SK-N-SH (cell line): Measurements from ENCODE around the gene HELT. TPM values are rescaled to one million over a fixed set of nuclear protein-coding genes. Genes with fewer than 3 reads are reported as not detected.

Source experiments
- CTCF ChIA-PET: fragments of 300-600, 350-600 bp; formaldehyde crosslinking; extraction: SDS; loops from one replicate; lab custom pipeline; 2021; lab: Yijun Ruan, JAX
- POLR2A ChIA-PET: fragments of 350-600 bp; sonication (Branson Sonifier 250); formaldehyde crosslinking; extraction: SDS; loops from one replicate; lab custom pipeline; 2020; ENCODE audit warnings: antibody characterized with exemption, inconsistent platforms; lab: Yijun Ruan, JAX
- DNase-seq: peaks from one replicate; pipeline ENCODE4 v3.0.0; 2012
- H2AFZ ChIP-seq: fragments of 200-600 bp; sonication (generic); 2 replicates; pipeline ENCODE4 v1.8.1; 2016; ENCODE audit warnings: antibody characterized with exemption, mild to moderate bottlenecking, low read depth
- H3F3A ChIP-seq: fragments of 200-600 bp; sonication (generic); replicated peaks from 2 replicates; pipeline ENCODE3; 2016; ENCODE audit warnings: antibody characterized with exemption, mild to moderate bottlenecking; ENCODE audit not compliant: insufficient read depth
- H3K27ac ChIP-seq, 2 experiments: fragments of 200-500 bp in 1 of 2; fragments of 200-600 bp in 1 of 2; sonication (Bioruptor generic) in 1 of 2; sonication (generic), shearing (Covaris generic) in 1 of 2; 2 replicates each; pipeline versions ENCODE4 v1.5.1 to v1.6.1; 2014 to 2016; ENCODE audit warnings: low read depth in 2 of 2, inconsistent platforms in 1 of 2, low read length in 1 of 2, mild to moderate bottlenecking in 1 of 2, mixed read lengths in 1 of 2
- H3K27me3 ChIP-seq: fragments of 200-600 bp; sonication (generic), shearing (Covaris generic); 2 replicates; pipeline ENCODE4 v1.6.1; 2016; ENCODE audit warnings: mixed run types; ENCODE audit not compliant: insufficient read depth
- H3K36me3 ChIP-seq, 2 experiments: fragments of 200-500 bp in 1 of 2; fragments of 200-600 bp in 1 of 2; sonication (Bioruptor generic) in 1 of 2; sonication (generic) in 1 of 2; replicated peaks in 1 of 2; 2 replicates each; pipeline versions ENCODE3 to v1.5.1; 2014 to 2016; ENCODE audit warnings: low read length in 1 of 2, mild to moderate bottlenecking in 1 of 2; ENCODE audit not compliant: insufficient read depth in 2 of 2, control insufficient read depth in 1 of 2
- H3K4me1 ChIP-seq, 2 experiments: fragments of 200-500 bp in 1 of 2; fragments of 200-600 bp in 1 of 2; sonication (Bioruptor generic) in 1 of 2; sonication (generic), shearing (Covaris generic) in 1 of 2; 2 replicates each; pipeline versions ENCODE4 v1.5.1 to v1.6.1; 2014 to 2016; ENCODE audit warnings: low read depth in 1 of 2, low read length in 1 of 2, mixed run types in 1 of 2; ENCODE audit not compliant: insufficient read depth in 2 of 2, control insufficient read depth in 1 of 2
- H3K4me2 ChIP-seq: fragments of 200-600 bp; sonication (generic), shearing (Covaris generic); 2 replicates; pipeline ENCODE4 v1.6.1; 2017; ENCODE audit warnings: mixed run types
- H3K4me3 ChIP-seq, 2 experiments: fragments of 200-500 bp in 1 of 2; fragments of 200-600 bp in 1 of 2; sonication (Bioruptor generic) in 1 of 2; sonication (generic), shearing (Covaris generic) in 1 of 2; 2 replicates each; pipeline versions ENCODE4 v1.5.1 to v1.8.1; 2014 to 2016; ENCODE audit warnings: low read depth in 2 of 2, inconsistent platforms in 1 of 2, low read length in 1 of 2, mild to moderate bottlenecking in 1 of 2, mixed read lengths in 1 of 2, moderate library complexity in 1 of 2
- H3K79me2 ChIP-seq: fragments of 200-600 bp; sonication (generic); 2 replicates; pipeline ENCODE4 v1.8.1; 2017; ENCODE audit warnings: mild to moderate bottlenecking; ENCODE audit not compliant: insufficient read depth
- H3K9ac ChIP-seq: fragments of 200-600 bp; sonication (generic); 2 replicates; pipeline ENCODE4 v1.6.1; 2017; ENCODE audit warnings: mixed run types
- H3K9me2 ChIP-seq: fragments of 200-600 bp; sonication (generic); 2 replicates; pipeline ENCODE4 v1.6.1; 2017; ENCODE audit warnings: mixed run types
- H3K9me3 ChIP-seq: fragments of 200-600 bp; sonication (generic); 2 replicates; pipeline ENCODE4 v1.6.1; 2017; ENCODE audit warnings: mixed run types, mild to moderate bottlenecking, moderate library complexity
- H4K20me1 ChIP-seq: fragments of 200-600 bp; sonication (generic); 2 replicates; pipeline ENCODE4 v1.6.1; 2017; ENCODE audit warnings: mild to moderate bottlenecking, mixed run types; ENCODE audit not compliant: insufficient read depth
- CHD2 ChIP-seq: fragments of 150-350 bp; IDR thresholded peaks from 2 replicates; pipeline ENCODE4 v1.6.1; 2018; ENCODE audit warnings: low read length; ENCODE audit not compliant: partially characterized antibody
- ELF1 ChIP-seq: IDR thresholded peaks from 2 replicates; pipeline ENCODE4 v1.4.0; 2012
- EP300 ChIP-seq, 2 experiments: IDR thresholded peaks; 2 replicates each; pipeline versions ENCODE4 v1.4.0 to v1.6.1; 2012; ENCODE audit warnings: borderline replicate concordance in 1 of 2, low read depth in 1 of 2, low read length in 1 of 2
- FOSL2 ChIP-seq: IDR thresholded peaks from 2 replicates; pipeline ENCODE4 v1.4.0; 2012; ENCODE audit warnings: low read depth, mild to moderate bottlenecking, moderate library complexity, borderline replicate concordance
- FOXJ3 ChIP-seq: sonication (generic); formaldehyde crosslinking; IDR thresholded peaks from 2 replicates; pipeline ENCODE4 v1.5.1; 2020; ENCODE audit warnings: mild to moderate bottlenecking, missing genetic modification reagents
- NFIC ChIP-seq: IDR thresholded peaks from 2 replicates; pipeline ENCODE4 v1.4.0; 2012; ENCODE audit warnings: borderline replicate concordance
- RAD21 ChIP-seq: IDR thresholded peaks from 2 replicates; pipeline ENCODE4 v1.6.1; 2012; ENCODE audit warnings: mild to moderate bottlenecking, low read length
- RCOR1 ChIP-seq: fragments of 150-350 bp; IDR thresholded peaks from 2 replicates; pipeline ENCODE4 v1.6.1; 2017; ENCODE audit warnings: antibody characterized with exemption, low read length
- RXRA ChIP-seq: IDR thresholded peaks from 2 replicates; pipeline ENCODE4 v1.4.0; 2012; ENCODE audit warnings: low read depth, mild to moderate bottlenecking, borderline replicate concordance
- SIN3A ChIP-seq: IDR thresholded peaks from 2 replicates; pipeline ENCODE4 v1.6.1; 2012; ENCODE audit warnings: low read depth, mild to moderate bottlenecking, low read length, moderate library complexity, borderline replicate concordance
- SMC3 ChIP-seq: IDR thresholded peaks from 2 replicates; pipeline ENCODE4 v1.6.1; 2012; ENCODE audit warnings: low read depth, low read length, improper control_type of control experiment
- TAF1 ChIP-seq: IDR thresholded peaks from 2 replicates; pipeline ENCODE4 v1.6.1; 2012; ENCODE audit warnings: low read depth, mild to moderate bottlenecking, low read length, moderate library complexity, borderline replicate concordance
- WGBS: methylation state at CpG from one replicate; pipeline ENCODE4 v1.1.6; 2017; ENCODE audit warnings: low lambda C conversion rate; 5-methylcytosine and 5-hydroxymethylcytosine counted together
- polyA plus RNA-seq, 3 experiments: library from polyadenylated mRNA; depleted of rRNA; stranded (reverse); fragments of >200 nt; gene quantifications; 2 replicates each; pipeline ENCODE4 v1.2.3, GENCODE V29; 2012
- TF ChIP-seq, protein P1 (sequence below): fragments of 200-600 bp; sonication (generic); IDR thresholded peaks from 2 replicates; pipeline ENCODE4 v1.6.1; 2017; ENCODE audit warnings: antibody characterized with exemption, mild to moderate bottlenecking, moderate library complexity
- TF ChIP-seq, protein P2 (sequence below): fragments of 150-350 bp; IDR thresholded peaks from 2 replicates; pipeline ENCODE4 v1.6.1; 2016; ENCODE audit warnings: mild to moderate bottlenecking, low read depth, low read length
- TF ChIP-seq, protein P3 (sequence below): IDR thresholded peaks from 2 replicates; pipeline ENCODE4 v1.6.1; 2012; ENCODE audit warnings: mild to moderate bottlenecking, low read depth, low read length, moderate library complexity

Gene HELT
- polyA plus RNA-seq, 1 of the 3 experiments (the other 2 are of a cell fraction) = not detected

- H3K27me3 ChIP-seq = peaks cover 10% of the 10 kb centered on the region; the same call in 1 of the 2 replicates
- no peaks in the 10 kb centered on the region for H3K9me2 ChIP-seq
- no peaks in the 10 kb centered on the region for H3F3A ChIP-seq
- TF ChIP-seq RCOR1 (no peak), SMC3 (peak; percentile 72), ELF1 (no peak), FOXJ3 (CRISPR knock-in tag) (no peak), RAD21 (peak; percentile 82), NFIC (no peak), EP300 (IDR thresholded peaks at IDR 0.05; ENCODE audit: borderline replicate concordance in 1 of 2, low read depth in 1 of 2, low read length in 1 of 2) (no peak), FOSL2 (no peak), TAF1 (no peak), RXRA (no peak), SIN3A (no peak)
- TF ChIP-seq, protein P1, sequence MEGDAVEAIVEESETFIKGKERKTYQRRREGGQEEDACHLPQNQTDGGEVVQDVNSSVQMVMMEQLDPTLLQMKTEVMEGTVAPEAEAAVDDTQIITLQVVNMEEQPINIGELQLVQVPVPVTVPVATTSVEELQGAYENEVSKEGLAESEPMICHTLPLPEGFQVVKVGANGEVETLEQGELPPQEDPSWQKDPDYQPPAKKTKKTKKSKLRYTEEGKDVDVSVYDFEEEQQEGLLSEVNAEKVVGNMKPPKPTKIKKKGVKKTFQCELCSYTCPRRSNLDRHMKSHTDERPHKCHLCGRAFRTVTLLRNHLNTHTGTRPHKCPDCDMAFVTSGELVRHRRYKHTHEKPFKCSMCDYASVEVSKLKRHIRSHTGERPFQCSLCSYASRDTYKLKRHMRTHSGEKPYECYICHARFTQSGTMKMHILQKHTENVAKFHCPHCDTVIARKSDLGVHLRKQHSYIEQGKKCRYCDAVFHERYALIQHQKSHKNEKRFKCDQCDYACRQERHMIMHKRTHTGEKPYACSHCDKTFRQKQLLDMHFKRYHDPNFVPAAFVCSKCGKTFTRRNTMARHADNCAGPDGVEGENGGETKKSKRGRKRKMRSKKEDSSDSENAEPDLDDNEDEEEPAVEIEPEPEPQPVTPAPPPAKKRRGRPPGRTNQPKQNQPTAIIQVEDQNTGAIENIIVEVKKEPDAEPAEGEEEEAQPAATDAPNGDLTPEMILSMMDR = peak; percentile 92
- peaks cover 0 to 5% of the 10 kb centered on the region in 2 experiments; a peak in 1 of 4 replicates for H3K4me1 ChIP-seq
- ChIA-PET CTCF (interaction anchor here (0.6 to 2.4 kb wide), 41 partner anchors 8 to 407 kb away, joined by 3 to 29 read pairs (median 4); partner anchors contain the start of genes CENPU, HELT and SLC25A4), POLR2A (no interaction called here)
- 8% methylated on average over 14 of the region's 22 CpGs for WGBS
- no peak overlapping the region for H3K27ac ChIP-seq
- no peaks in the 10 kb centered on the region for H3K79me2 ChIP-seq
- no peak overlapping the region for H3K9ac ChIP-seq
- no peak overlapping the region for H2AFZ ChIP-seq
- H3K36me3 ChIP-seq = no peaks in the 10 kb centered on the region
- no peaks in the 10 kb centered on the region for H3K9me3 ChIP-seq
- H4K20me1 ChIP-seq = no peaks in the 10 kb centered on the region
- peak; percentile 89 for DNase-seq
- H3K4me2 ChIP-seq = peak overlapping the region; percentile 27
- peak overlapping the region; percentile 4 to 35; a peak in 2 of 4 replicates for H3K4me3 ChIP-seq
Measured at GRCh38 chr4:185005219-185005819, 13.0 kb upstream of the HELT start.

DNA sequence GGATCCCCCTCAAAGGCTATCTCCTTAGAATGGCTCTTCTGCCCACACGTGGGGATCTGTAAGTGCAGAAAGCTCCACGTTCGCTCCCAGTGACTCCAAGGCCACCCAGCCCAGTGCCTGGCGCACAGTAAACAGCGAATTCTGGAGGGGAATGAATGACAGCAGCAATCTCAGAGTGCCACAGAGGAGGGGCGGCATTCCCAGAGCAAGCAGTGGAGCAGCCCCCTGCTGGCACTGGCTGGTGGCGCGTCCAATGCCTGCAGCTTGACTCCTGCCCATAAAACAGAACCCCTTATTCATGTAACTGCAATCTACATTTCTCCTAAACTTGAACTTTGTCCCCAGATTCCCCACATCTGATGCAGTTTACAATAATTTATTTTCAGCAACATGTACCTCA, 6.9 kb upstream of the HELT start:
- Histone ChIP-seq H2AFZ (no peak overlapping the region), H3K4me1 (no peaks in the 10 kb centered on the region; a peak in 1 of 4 replicates), H3K9me3 (no peaks in the 10 kb centered on the region), H3K27ac (no peak overlapping the region), H3K4me2 (no peak overlapping the region), H3K4me3 (no peak overlapping the region; a peak in 1 of 4 replicates), H3K36me3 (no peaks in the 10 kb centered on the region), H3F3A (no peaks in the 10 kb centered on the region), H4K20me1 (no peaks in the 10 kb centered on the region), H3K9ac (no peak overlapping the region)
- ChIA-PET POLR2A (no interaction called here), CTCF (interaction anchor here (0.7 to 3.5 kb wide), 34 partner anchors 10 to 1026 kb away, joined by 3 to 24 read pairs (median 4); partner anchors contain the start of gene CENPU)
- peak; percentile 82 for DNase-seq
- TF ChIP-seq CHD2 (no peak), RAD21 (peak; percentile 60), SMC3 (peak; percentile 41; the same call in 1 of the 2 replicates)
- TF ChIP-seq, protein P1 = peak; percentile 59
- TF ChIP-seq, protein P2, sequence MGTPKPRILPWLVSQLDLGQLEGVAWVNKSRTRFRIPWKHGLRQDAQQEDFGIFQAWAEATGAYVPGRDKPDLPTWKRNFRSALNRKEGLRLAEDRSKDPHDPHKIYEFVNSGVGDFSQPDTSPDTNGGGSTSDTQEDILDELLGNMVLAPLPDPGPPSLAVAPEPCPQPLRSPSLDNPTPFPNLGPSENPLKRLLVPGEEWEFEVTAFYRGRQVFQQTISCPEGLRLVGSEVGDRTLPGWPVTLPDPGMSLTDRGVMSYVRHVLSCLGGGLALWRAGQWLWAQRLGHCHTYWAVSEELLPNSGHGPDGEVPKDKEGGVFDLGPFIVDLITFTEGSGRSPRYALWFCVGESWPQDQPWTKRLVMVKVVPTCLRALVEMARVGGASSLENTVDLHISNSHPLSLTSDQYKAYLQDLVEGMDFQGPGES = no peak
- TF ChIP-seq, protein P3, sequence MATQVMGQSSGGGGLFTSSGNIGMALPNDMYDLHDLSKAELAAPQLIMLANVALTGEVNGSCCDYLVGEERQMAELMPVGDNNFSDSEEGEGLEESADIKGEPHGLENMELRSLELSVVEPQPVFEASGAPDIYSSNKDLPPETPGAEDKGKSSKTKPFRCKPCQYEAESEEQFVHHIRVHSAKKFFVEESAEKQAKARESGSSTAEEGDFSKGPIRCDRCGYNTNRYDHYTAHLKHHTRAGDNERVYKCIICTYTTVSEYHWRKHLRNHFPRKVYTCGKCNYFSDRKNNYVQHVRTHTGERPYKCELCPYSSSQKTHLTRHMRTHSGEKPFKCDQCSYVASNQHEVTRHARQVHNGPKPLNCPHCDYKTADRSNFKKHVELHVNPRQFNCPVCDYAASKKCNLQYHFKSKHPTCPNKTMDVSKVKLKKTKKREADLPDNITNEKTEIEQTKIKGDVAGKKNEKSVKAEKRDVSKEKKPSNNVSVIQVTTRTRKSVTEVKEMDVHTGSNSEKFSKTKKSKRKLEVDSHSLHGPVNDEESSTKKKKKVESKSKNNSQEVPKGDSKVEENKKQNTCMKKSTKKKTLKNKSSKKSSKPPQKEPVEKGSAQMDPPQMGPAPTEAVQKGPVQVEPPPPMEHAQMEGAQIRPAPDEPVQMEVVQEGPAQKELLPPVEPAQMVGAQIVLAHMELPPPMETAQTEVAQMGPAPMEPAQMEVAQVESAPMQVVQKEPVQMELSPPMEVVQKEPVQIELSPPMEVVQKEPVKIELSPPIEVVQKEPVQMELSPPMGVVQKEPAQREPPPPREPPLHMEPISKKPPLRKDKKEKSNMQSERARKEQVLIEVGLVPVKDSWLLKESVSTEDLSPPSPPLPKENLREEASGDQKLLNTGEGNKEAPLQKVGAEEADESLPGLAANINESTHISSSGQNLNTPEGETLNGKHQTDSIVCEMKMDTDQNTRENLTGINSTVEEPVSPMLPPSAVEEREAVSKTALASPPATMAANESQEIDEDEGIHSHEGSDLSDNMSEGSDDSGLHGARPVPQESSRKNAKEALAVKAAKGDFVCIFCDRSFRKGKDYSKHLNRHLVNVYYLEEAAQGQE = no peak
- TF ChIP-seq, all 33 proteins: peak for 3
- H3K9me2 ChIP-seq = no peaks in the 10 kb centered on the region
- H3K79me2 ChIP-seq = no peaks in the 10 kb centered on the region
- peaks cover 39% of the 10 kb centered on the region; the same call in 1 of the 2 replicates for H3K27me3 ChIP-seq
- 21% methylated on average over 4 of the region's 8 CpGs for WGBS
